Amygdala (tissue), 56 donors: ENCODE measurements around the gene SLAMF1.
"Not testable (repeated sequence)": the region's sequence is repeated elsewhere in the genome, so short reads cannot be mapped to it uniquely, and the experiment has no call there.

Experiments
- DNase-seq, 56 donors: peaks; one replicate each; lab custom pipeline; 2025; lab: John Stamatoyannopoulos, UW

The SLAMF1 gene

GRCh38 chr1:160608057-160608456, 38.8 kb downstream of the SLAMF1 start:
- no peak for DNase-seq

- DNase-seq = no peak
Observed at GRCh38 chr1:160607672-160608032, 39.2 kb downstream of the SLAMF1 start.

- DNase-seq = peak in 14 of 56 donors; percentile 2 to 50 (median 13)
Observed at GRCh38 chr1:160607011-160607671, 39.7 kb downstream of the SLAMF1 start.

GRCh38 chr1:160606611-160607010, 40.2 kb downstream of the SLAMF1 start:
- no peak for DNase-seq

- no peak for DNase-seq
Observed at GRCh38 chr1:160605792-160606479, 40.9 kb downstream of the SLAMF1 start.

GRCh38 chr1:160605205-160605604, 41.6 kb downstream of the SLAMF1 start:
- no peak for DNase-seq

GRCh38 chr1:160597705-160598104, 49.1 kb downstream of the SLAMF1 start:
- DNase-seq = no peak

DNA sequence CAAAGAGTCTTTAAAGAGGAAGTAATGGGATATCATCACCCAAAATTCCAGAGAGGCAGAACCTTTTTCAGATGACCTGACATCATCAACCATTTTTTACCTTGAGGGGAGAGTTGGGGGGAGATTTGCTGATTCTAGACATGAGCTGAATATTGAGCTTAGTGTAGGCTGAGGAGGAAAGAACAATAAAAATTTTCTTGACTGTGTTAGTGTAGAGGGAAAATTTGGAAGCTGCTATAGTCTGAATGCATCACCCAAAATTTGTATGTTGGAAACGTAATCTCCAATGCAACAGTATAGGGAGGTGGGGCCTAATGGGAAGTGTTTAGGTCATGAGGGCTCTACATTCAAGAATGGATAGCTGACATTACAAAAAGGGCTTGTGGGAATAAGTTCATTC, 49.8 kb downstream of the SLAMF1 start:
- no peak for DNase-seq

GRCh38 chr1:160590488-160590887, 56.4 kb downstream of the SLAMF1 start:
- DNase-seq = no peak

GRCh38 chr1:160588468-160588867, 58.4 kb downstream of the SLAMF1 start:
- DNase-seq = no peak

DNA sequence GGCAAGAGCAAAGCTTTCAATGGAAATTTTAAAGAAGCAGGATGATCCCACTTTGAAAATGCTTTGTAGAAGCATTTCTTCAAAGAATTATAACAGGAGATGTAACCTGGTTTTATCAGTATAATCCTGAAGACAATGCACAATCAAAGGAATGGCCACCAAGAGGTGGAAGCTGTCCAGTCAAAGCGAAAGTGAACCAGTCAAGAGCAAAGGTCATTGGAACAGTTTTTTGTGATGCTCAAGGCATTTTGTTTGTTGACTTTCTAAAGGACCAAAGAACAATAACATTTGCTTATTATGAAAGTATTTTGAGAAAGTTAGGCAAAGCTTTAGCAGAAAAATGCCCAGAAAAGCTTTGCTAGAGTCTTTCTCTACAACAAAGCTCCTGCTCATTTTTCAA, 62.1 kb downstream of the SLAMF1 start:
- no peak for DNase-seq

- not testable (repeated sequence) for DNase-seq
Observed at GRCh38 chr1:160582976-160583375, 63.9 kb downstream of the SLAMF1 start.

- no peak for DNase-seq
Observed at GRCh38 chr1:160581961-160582360, 64.9 kb downstream of the SLAMF1 start.

- no peak for DNase-seq
Observed at GRCh38 chr1:160580221-160580812, 66.5 kb downstream of the SLAMF1 start.

GRCh38 chr1:160579216-160579701, 67.6 kb downstream of the SLAMF1 start, which contains the start of gene CD84:
TSS of gene CD84 (minus strand) at chr1:160579496. CDS start at chr1:160579437, 59 bp downstream.
- no peak for DNase-seq

- no peak for DNase-seq
Observed at GRCh38 chr1:160578525-160579191, 68.2 kb downstream of the SLAMF1 start.

DNA sequence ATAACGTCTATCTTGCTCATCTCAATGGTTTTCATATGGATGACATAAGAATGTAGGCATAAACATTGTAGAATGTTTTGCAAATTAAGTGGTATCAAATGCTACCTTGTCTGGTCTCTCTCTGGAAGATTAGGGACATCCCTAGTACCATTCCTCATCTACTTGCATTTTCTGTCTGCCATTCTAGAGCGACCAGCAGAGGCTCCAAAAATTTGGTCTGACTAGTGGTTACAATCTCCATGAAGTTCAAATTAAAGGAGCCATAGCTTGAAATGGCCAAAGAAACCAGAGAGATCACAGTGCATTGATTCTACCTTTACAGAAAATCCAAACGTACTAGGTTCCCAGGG, 68.7 kb downstream of the SLAMF1 start:
- DNase-seq = no peak

DNA sequence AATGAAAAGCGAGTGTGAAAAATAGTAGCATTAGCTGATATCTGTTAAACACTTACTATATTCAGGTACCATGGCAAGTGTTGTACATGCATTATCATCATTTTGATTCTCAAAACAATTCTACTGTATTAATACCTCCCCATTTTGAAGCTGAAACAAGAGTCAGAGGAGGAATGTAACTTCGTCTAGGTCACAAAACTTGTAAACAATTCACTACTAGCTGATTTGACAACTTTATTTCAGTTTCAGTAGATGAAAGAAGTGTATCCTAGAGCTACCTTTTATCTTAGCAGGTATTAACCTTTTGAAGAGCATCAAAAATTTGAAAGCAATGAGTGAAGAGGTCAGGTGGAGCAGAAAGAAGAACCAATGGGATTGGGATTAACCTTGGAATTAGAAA, 69.2 kb downstream of the SLAMF1 start:
- no peak for DNase-seq

DNA sequence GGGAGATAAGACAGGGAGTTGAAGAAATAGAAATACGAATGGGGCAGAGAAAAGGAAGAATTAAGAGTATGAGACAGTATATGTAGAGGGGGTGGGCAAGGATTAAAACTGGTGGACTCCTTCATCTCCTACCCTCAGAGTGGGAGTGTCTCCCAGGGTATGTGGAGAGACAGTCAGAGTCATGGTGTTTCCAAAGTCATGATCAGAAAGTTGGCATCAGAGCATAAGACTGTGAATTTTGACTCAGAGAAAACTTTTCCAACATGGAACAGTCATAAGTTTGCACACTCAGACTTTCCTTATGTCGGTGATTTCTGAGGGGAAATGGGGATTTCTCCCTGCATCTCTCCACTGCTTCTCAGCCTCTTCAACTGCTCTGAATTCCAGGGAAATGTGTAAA, 70.0 kb downstream of the SLAMF1 start:
- no peak for DNase-seq

DNA sequence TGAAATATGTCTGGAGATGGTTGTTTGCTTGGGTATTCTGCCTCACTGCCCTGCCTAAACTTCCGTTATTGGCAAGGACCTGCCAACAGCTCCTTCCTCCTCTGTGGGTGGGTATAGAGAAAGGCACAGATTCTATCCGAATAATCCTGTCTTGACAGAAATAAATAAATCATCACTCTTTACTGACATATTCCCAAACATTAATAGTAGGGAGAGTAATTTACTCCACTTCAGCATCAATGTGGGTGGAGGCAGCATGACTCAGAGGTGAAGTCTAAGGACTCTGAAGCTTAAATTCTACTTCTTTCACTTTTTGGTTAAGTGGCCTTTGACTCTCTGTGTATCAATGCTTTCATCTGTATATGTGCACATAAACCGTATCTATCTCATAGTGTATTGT, 70.5 kb downstream of the SLAMF1 start:
- peak in 1 of 56 donors; percentile 6 for DNase-seq

DNA sequence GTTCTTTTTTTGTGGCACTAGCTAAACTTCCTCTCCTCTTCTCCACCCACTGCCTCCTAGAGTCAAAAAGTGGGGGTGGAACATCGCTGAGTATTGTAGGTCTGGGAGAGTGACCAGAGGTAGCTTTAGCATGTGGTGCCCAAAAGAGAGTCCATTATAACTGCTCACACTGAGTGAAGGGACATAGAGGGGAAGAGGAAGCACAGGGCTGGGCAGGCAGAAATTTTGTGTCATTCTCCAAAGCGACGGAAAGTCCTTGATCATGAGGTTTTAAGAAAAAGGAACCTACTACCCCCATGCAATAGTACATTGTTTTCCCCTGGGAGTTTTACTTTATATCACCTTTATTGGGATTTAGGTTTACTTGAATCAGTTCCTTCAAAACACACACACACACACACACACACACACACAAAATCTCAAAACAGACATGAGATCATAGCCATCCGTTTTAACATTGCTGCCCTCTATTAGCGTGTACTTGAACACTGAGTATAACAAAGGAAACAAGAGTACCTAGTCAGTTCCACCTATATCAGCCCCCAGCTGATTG, 71.7 kb downstream of the SLAMF1 start:
- DNase-seq = peak in 11 of 56 donors; percentile 2 to 29 (median 7)
